Erythroblast (primary cell): ENCODE results near the gene TMEM14A.

Source experiments
- GATA1 ChIP-seq: IDR thresholded peaks from 2 replicates; pipeline ENCODE4 v1.6.1; 2011; ENCODE audit warnings: low read depth, mild to moderate bottlenecking, control low read depth, low read length, moderate library complexity
- POLR2A ChIP-seq: IDR thresholded peaks from 2 replicates; pipeline ENCODE4 v1.6.1; 2011; ENCODE audit warnings: mild to moderate bottlenecking, low read length

GRCh38 chr6:52727908-52728307 lies 57.0 kb downstream of the TMEM14A start:
- TF ChIP-seq POLR2A (no peak), GATA1 (no peak)
